Stimulated activated CD8-positive, alpha-beta memory T cell treated with anti-CD3 and anti-CD28 coated beads, Interleukin-7, amount 100 ng/mL, for 48 hours (primary cell): Measurements from ENCODE around the gene BANP.
"Not testable (repeated sequence)": the region's sequence is repeated elsewhere in the genome, so short reads cannot be mapped to it uniquely, and the experiment has no call there.

Experiments used
- DNase-seq, 2 donors: peaks; one replicate each; pipeline ENCODE4 v3.0.0-alpha.2; 2020; ENCODE audit warnings: low read depth in 1 of 2; ENCODE audit errors: extremely low read depth in 1 of 2

BANP gene

GRCh38 chr16:88098731-88099562 is 147.7 kb downstream of the BANP start:
- not testable (repeated sequence) for DNase-seq

DNA sequence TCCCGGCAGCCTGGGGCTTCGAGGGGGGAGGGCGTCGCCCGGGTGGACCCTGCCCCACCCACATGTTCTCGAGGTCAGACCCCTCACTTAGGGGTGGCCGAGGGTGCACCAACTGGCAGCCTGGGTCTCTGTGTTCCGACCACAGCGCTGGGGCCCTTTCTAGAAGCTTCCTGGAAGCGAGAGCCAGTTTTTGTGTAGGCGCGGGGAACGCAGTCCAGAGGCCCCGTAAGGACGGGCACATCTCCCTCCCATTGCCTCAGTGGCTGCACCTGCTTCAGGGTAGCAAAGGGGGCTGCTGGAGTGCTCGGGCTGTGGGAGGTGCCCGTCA is 148.3 kb downstream of the BANP start:
- no peak for DNase-seq

- not testable (repeated sequence) for DNase-seq
Observed at GRCh38 chr16:88099956-88100355, 148.7 kb downstream of the BANP start.

- DNase-seq = not testable (repeated sequence)
Observed at GRCh38 chr16:88100801-88101622, 149.8 kb downstream of the BANP start.

DNA sequence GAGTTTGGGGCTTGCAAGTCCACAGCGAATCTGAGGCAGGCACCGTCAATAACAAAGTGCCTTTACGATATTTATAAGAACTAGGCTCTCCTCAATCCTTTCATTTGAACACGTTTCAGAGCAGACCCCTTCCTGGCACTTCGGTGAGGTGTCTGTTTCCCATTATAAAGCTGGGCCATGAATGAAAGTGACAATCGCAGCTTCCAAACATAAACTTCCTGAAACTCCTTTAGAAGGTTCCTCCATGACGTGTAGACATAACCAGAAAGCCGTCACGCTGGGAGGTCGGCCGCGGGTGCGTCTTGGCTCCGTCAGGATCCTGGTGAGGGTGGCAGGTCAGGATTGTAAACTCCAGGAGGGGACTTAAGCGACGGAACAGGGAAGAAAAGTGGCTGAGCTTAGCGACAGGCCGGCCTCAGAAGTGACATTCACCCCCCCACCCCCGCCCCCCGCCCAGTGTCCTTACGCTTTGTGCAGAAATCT is 150.4 kb downstream of the BANP start:
- not testable (repeated sequence) for DNase-seq

DNA sequence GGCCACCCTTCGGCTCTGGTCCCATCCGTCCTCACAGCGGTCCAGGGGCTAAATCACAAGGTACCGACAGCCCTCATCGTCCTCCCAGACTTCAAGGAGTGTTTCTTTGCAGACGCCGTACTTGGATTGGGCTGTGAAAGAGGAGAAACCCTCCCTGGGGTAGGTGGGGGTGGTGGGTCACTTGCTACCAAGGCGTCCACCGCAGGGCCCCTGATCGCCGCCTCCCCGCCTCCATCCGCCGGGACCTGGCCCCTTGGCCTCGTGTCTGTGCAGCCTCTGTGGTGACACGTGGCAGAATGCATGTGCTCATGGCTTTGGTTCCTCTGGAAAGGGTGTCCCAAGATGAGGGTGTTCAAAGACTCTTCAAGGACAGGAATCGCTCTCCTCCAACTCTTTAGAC is 151.4 kb downstream of the BANP start:
- no peak for DNase-seq

GRCh38 chr16:88103011-88103410 is 151.8 kb downstream of the BANP start:
- no peak for DNase-seq

- no peak for DNase-seq
Observed at GRCh38 chr16:88103581-88104188, 152.5 kb downstream of the BANP start.

DNA sequence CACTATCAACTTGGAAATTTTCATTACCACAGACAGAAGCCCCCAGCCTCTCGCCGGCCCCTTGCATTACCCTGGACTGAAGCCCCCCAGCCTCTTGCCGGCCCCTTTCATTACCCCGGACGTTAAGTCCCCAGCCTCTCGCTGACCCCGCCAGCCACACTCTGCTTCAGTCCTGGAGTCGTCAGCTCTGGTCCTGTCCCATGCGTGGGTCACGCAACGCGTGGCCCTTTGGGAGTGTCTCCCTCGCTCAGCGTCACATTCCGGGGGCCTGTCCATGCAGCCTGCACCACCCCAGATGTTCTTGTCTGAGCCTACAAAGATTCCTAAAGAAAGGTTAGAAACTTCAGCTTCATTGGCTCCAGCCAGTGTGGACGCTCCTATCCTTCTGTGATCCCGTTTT is 153.1 kb downstream of the BANP start:
- DNase-seq = not testable (repeated sequence)

DNA sequence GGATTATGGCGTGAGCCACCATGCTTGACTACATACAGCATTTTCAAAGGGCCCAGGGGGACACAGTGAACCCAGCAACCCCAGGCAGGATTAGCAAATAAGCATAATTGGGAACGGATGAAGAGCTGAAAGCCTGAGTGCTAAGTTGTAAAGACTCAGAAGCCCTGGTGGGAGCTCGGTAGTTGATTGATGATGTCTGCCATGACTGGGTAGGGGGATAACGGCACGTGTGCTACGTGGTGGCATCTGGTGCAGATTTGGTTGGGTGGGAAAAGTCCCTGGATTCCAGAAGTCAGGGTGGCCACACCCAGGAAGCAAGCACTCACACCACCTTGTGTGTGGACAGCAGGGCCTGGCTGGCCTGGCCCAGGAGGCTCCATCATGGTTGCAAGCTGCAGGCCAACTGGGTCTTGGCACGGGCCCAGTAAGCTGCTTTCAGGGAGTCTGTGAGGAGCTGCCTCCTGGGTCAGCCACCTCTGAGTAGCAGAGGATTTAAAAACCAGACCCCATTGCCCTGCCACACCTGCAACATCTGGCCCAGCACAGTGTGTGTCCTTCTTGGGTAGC is 154.4 kb downstream of the BANP start:
- not testable (repeated sequence) for DNase-seq

- not testable (repeated sequence) for DNase-seq
Observed at GRCh38 chr16:88106566-88106965, 155.3 kb downstream of the BANP start.

DNA sequence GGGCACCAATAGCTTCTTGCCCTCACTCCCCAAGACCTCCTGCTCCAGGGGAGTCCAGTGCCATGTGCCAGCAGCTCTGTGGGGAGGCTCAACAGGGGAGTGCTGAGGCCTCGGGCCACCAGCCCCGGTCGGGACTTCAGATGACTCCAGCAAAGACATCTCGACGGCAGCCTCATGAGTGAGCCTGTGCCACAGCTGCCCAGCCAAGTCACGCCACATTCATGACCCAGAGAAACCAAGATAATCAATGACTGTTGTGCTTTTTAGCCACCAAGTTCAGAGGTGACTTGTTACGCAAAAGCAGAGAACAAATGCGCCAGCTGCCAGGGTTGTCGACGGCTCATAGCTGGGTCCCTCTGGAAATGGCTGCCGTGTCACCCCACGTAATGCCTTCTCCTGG is 157.5 kb downstream of the BANP start:
- DNase-seq = no peak

DNA sequence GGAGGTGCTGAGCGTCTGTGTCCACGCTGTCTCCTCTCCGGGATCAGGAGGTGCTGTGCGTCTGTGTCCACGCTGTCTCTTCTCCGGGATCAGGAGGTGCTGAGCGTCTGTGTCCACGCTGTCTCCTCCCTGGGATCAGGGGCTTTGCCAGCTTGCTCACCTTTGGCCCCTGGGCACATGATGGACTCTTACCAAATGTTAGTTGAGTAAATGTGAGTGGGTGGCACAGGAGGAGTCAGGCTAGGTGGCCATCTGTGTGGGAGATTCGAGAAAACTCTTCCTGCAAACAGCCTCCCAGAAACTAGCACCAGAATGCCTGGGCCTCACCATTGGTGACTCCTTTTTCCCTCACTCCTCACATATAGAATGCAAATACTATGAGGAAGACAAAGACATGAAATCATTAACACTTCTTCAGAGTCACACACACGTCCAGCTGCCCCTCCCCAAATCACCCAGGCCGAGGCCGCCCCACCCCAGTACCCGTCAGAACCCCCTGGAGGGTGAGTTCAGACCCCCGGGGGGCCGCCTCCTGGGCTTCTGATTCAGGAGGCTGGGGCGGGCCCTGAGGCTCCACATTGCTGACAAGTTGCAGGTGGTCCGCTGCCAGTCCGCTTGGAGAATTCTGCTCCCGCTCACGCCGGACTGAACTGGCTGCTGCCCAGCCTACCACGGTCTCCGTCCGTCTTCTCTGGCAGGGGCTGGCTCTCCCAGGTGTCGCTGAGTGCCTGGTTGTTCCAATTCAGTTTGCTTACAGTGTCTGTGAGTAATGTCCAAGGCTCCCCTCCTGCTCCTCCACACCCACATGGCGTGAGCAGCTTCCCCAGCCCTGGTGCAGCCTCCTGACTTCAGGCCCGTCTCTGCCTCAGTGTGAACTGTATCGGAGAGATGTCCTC is 158.7 kb downstream of the BANP start:
- not testable (repeated sequence) for DNase-seq

- DNase-seq = not testable (repeated sequence)
Observed at GRCh38 chr16:88110875-88111494, 159.8 kb downstream of the BANP start.

DNA sequence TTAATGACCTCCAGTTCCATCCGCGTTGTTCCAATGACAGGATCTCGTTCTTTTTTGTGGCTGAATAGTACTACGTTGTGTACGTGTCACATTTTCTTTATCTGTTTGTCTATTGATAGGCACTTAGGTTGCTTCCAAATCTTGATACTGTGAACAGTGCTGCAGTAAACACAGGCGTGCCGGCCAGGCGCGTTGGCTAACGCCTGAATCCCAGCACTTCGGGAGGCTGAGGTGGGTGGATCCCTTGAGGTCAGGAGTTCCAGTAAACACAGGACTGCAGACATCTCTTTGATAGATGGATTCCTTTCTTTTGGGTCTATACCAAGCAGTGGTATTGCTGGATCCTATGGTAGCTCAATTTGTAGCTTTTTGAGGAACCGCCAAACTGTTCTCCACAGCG is 160.7 kb downstream of the BANP start:
- not testable (repeated sequence) for DNase-seq

DNA sequence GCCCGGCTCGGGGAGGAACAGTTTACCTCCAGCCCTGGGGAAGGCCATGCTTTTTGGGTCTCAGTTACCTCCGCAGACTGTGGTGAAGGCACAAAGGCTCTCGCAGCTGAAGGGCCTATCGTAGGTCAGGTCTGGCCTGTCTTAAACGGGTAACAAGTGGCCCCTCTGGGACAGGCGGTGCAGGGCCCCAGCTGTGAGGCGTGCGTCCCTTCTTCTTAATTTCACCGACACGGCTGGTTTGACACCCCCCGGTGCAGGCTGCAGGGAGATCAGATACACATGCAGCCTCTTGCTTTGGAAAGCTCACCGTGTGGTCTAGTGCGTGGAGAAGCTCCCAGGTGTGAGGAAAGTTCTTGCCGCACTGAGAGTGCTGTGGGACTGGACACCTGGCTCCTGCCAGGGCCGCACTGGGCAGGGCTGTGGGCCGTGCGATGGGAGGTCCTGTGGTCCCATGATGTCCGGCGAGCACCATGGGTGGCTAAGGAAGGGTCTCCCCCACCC is 162.4 kb downstream of the BANP start:
- no peak for DNase-seq

GRCh38 chr16:88114541-88115228 is 163.5 kb downstream of the BANP start:
- not testable (repeated sequence) for DNase-seq

DNA sequence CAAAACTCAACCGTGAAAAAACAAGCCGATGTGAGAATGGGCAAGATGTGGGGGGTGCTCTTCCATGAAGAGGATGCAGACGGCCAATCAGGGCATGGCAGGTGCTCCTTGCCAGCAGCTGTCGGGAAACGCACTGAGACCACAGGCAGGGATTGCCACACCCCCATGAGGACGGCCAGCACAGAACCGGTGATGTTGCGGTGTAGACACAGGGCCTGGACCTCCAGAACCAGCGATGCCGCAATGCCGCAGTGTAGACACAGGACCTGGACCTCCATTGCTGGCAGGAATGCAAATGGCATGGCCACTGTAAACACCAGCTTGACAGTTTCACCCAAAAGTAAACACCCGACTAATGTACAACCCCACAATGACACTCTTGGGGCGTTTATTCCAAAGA is 164.9 kb downstream of the BANP start:
- no peak for DNase-seq

- DNase-seq = no peak
Observed at GRCh38 chr16:88117476-88117868, 166.2 kb downstream of the BANP start.
